VCaP (cell line): Measurements from ENCODE around the gene RYR3.

Experiments
- H3K27ac ChIP-seq: fragments of 450-650 bp; 2 replicates; pipeline ENCODE4 v1.5.1; 2017
- CTCF ChIP-seq: fragments of 450-650 bp; conservative IDR thresholded peaks from 2 replicates; pipeline ENCODE4 v1.5.1; 2017; ENCODE audit warnings: mild to moderate bottlenecking, moderate library complexity

The RYR3 gene

GRCh38 chr15:33794453-33794852, 483.7 kb downstream of the RYR3 start:
- H3K27ac ChIP-seq, result no peak overlapping the region
- TF ChIP-seq CTCF, result no peak

- TF ChIP-seq CTCF, result 0 out of 2 replicates have a peak, but pooled peaks have one; percentile 6
- H3K27ac ChIP-seq, result no peak overlapping the region
Observed at GRCh38 chr15:33795070-33795469, 484.3 kb downstream of the RYR3 start.

GRCh38 chr15:33797651-33798050, 486.9 kb downstream of the RYR3 start:
- TF ChIP-seq CTCF, result no peak
- H3K27ac ChIP-seq, result no peak overlapping the region

- H3K27ac ChIP-seq, result no peak overlapping the region
- TF ChIP-seq CTCF, result no peak
Observed at GRCh38 chr15:33801954-33802353, 491.2 kb downstream of the RYR3 start.

GRCh38 chr15:33807665-33808064, 496.9 kb downstream of the RYR3 start:
- TF ChIP-seq CTCF, result no peak
- no peak overlapping the region for H3K27ac ChIP-seq

GRCh38 chr15:33808720-33809457, 498.1 kb downstream of the RYR3 start:
- no peak for TF ChIP-seq CTCF
- no peak overlapping the region for H3K27ac ChIP-seq

- no peak for TF ChIP-seq CTCF
- no peak overlapping the region for H3K27ac ChIP-seq
Observed at GRCh38 chr15:33810073-33810595, 499.4 kb downstream of the RYR3 start.
